ENCODE data around the gene PDE1A.

DNA sequence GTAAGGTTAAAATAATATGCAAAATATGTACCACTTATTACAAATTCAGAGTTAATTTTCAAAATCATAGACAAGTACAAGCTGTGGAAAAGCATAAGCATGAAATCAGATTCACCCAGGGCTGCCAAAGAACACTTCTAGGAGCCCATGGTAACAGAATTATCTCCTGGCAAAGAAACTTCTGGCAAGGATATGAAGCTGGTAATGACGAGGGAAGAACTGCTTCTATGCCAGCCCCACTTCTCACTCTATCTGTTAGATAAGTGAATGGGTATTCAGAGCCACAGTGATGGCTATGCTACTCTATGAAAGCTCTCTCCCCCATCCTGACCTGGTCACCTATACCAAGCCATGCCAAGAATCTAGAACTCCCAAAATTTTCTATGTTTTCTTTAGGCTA is 36.9 kb upstream of the PDE1A start:
- TF ChIP-seq, protein P1, sequence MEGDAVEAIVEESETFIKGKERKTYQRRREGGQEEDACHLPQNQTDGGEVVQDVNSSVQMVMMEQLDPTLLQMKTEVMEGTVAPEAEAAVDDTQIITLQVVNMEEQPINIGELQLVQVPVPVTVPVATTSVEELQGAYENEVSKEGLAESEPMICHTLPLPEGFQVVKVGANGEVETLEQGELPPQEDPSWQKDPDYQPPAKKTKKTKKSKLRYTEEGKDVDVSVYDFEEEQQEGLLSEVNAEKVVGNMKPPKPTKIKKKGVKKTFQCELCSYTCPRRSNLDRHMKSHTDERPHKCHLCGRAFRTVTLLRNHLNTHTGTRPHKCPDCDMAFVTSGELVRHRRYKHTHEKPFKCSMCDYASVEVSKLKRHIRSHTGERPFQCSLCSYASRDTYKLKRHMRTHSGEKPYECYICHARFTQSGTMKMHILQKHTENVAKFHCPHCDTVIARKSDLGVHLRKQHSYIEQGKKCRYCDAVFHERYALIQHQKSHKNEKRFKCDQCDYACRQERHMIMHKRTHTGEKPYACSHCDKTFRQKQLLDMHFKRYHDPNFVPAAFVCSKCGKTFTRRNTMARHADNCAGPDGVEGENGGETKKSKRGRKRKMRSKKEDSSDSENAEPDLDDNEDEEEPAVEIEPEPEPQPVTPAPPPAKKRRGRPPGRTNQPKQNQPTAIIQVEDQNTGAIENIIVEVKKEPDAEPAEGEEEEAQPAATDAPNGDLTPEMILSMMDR (IDR thresholded peaks at IDR 0.05; ENCODE audit: low read depth, low read length, poor library complexity, severe bottlenecking): no peak
- TF ChIP-seq EZH2phosphoT487 (IDR thresholded peaks at IDR 0.05; ENCODE audit: borderline replicate concordance, low read length): no peak

All from DOHH2 (cell line).